Measurements from ENCODE around the gene BUD13.
A peak's percentile ranks its signal among the peaks of the same experiment; 100 is the strongest.

BUD13 gene

GRCh38 chr11:116725434-116726221, 47.2 kb downstream of the BUD13 start:
- Histone ChIP-seq H3K4me2 (ENCODE audit: low read length) (peak overlapping the region; percentile 42), H3K27me3 (ENCODE audit: control insufficient read depth, insufficient read depth, low read length) (peaks cover 23% of the 10 kb centered on the region)

GRCh38 chr11:116724813-116725212, 48.0 kb downstream of the BUD13 start:
- peaks cover 13% of the 10 kb centered on the region for H3K4me1 ChIP-seq (ENCODE audit: control insufficient read depth, insufficient read depth, low read length)
- H3K4me2 ChIP-seq (ENCODE audit: low read length), result no peak overlapping the region
- no peak overlapping the region for H3K4me3 ChIP-seq (ENCODE audit: low read length)
- no peaks in the 10 kb centered on the region for H3K9me3 ChIP-seq (replicated peaks; ENCODE audit: low read length)
- H3K9ac ChIP-seq (ENCODE audit: low read depth, low read length), result no peak overlapping the region
- H3K27me3 ChIP-seq (ENCODE audit: control insufficient read depth, insufficient read depth, low read length), result peaks cover 20% of the 10 kb centered on the region
- no peaks in the 10 kb centered on the region for H3K36me3 ChIP-seq (ENCODE audit: insufficient read depth, low read length)

More at GRCh38 chr11:116725434-116726221, 47.2 kb downstream of the BUD13 start:
- Histone ChIP-seq H3K4me3 (ENCODE audit: low read length) (no peak overlapping the region), H3K9ac (ENCODE audit: low read depth, low read length) (peak overlapping the region; percentile 31), H3K9me3 (replicated peaks; ENCODE audit: low read length) (no peaks in the 10 kb centered on the region), H3K4me1 (ENCODE audit: control insufficient read depth, insufficient read depth, low read length) (peaks cover 13% of the 10 kb centered on the region), H3K36me3 (ENCODE audit: insufficient read depth, low read length) (no peaks in the 10 kb centered on the region)

- Histone ChIP-seq H3K4me2 (ENCODE audit: low read length) (no peak overlapping the region), H3K9ac (ENCODE audit: low read depth, low read length) (no peak overlapping the region), H3K4me1 (ENCODE audit: control insufficient read depth, insufficient read depth, low read length) (peaks cover 13% of the 10 kb centered on the region), H3K36me3 (ENCODE audit: insufficient read depth, low read length) (no peaks in the 10 kb centered on the region), H3K27me3 (ENCODE audit: control insufficient read depth, insufficient read depth, low read length) (peaks cover 24% of the 10 kb centered on the region), H3K9me3 (replicated peaks; ENCODE audit: low read length) (no peaks in the 10 kb centered on the region), H3K4me3 (ENCODE audit: low read length) (no peak overlapping the region)
These were observed 49.3 kb downstream of the BUD13 start for GRCh38 chr11:116723511-116723910.

- no peak overlapping the region for H3K9ac ChIP-seq (ENCODE audit: low read depth, low read length)
- H3K27me3 ChIP-seq (ENCODE audit: control insufficient read depth, insufficient read depth, low read length), result peaks cover 16% of the 10 kb centered on the region
- H3K4me2 ChIP-seq (ENCODE audit: low read length), result no peak overlapping the region
- no peak overlapping the region for H3K4me3 ChIP-seq (ENCODE audit: low read length)
- no peaks in the 10 kb centered on the region for H3K9me3 ChIP-seq (replicated peaks; ENCODE audit: low read length)
- peaks cover 13% of the 10 kb centered on the region for H3K4me1 ChIP-seq (ENCODE audit: control insufficient read depth, insufficient read depth, low read length)
- H3K36me3 ChIP-seq (ENCODE audit: insufficient read depth, low read length), result no peaks in the 10 kb centered on the region
These were observed 50.8 kb downstream of the BUD13 start for GRCh38 chr11:116721988-116722387.

GRCh38 chr11:116720895-116721294, 51.9 kb downstream of the BUD13 start:
- no peaks in the 10 kb centered on the region for H3K9me3 ChIP-seq (replicated peaks; ENCODE audit: low read length)
- no peak overlapping the region for H3K4me3 ChIP-seq (ENCODE audit: low read length)
- peaks cover 18% of the 10 kb centered on the region for H3K27me3 ChIP-seq (ENCODE audit: control insufficient read depth, insufficient read depth, low read length)
- H3K36me3 ChIP-seq (ENCODE audit: insufficient read depth, low read length), result no peaks in the 10 kb centered on the region
- H3K4me1 ChIP-seq (ENCODE audit: control insufficient read depth, insufficient read depth, low read length), result peaks cover 5% of the 10 kb centered on the region
- H3K4me2 ChIP-seq (ENCODE audit: low read length), result no peak overlapping the region
- no peak overlapping the region for H3K9ac ChIP-seq (ENCODE audit: low read depth, low read length)

- no peak overlapping the region for H3K9ac ChIP-seq (ENCODE audit: low read depth, low read length)
- no peaks in the 10 kb centered on the region for H3K4me1 ChIP-seq (ENCODE audit: control insufficient read depth, insufficient read depth, low read length)
- no peak overlapping the region for H3K4me2 ChIP-seq (ENCODE audit: low read length)
These were observed 53.8 kb downstream of the BUD13 start for GRCh38 chr11:116718955-116719501.

GRCh38 chr11:116716621-116717020, 56.2 kb downstream of the BUD13 start:
- no peaks in the 10 kb centered on the region for H3K4me1 ChIP-seq (ENCODE audit: control insufficient read depth, insufficient read depth, low read length)
- peaks cover 26% of the 10 kb centered on the region for H3K27me3 ChIP-seq (ENCODE audit: control insufficient read depth, insufficient read depth, low read length)

More at GRCh38 chr11:116718955-116719501, 53.8 kb downstream of the BUD13 start:
- no peaks in the 10 kb centered on the region for H3K9me3 ChIP-seq (replicated peaks; ENCODE audit: low read length)
- no peaks in the 10 kb centered on the region for H3K36me3 ChIP-seq (ENCODE audit: insufficient read depth, low read length)
- H3K27me3 ChIP-seq (ENCODE audit: control insufficient read depth, insufficient read depth, low read length), result peaks cover 18% of the 10 kb centered on the region
- no peak overlapping the region for H3K4me3 ChIP-seq (ENCODE audit: low read length)

GRCh38 chr11:116715383-116715782, 57.4 kb downstream of the BUD13 start:
- H3K4me2 ChIP-seq (ENCODE audit: low read length), result no peak overlapping the region
- no peaks in the 10 kb centered on the region for H3K36me3 ChIP-seq (ENCODE audit: insufficient read depth, low read length)

More at GRCh38 chr11:116716621-116717020, 56.2 kb downstream of the BUD13 start:
- Histone ChIP-seq H3K36me3 (ENCODE audit: insufficient read depth, low read length) (no peaks in the 10 kb centered on the region), H3K4me3 (ENCODE audit: low read length) (no peak overlapping the region), H3K9ac (ENCODE audit: low read depth, low read length) (no peak overlapping the region), H3K4me2 (ENCODE audit: low read length) (no peak overlapping the region), H3K9me3 (replicated peaks; ENCODE audit: low read length) (no peaks in the 10 kb centered on the region)

GRCh38 chr11:116714902-116715301, 57.9 kb downstream of the BUD13 start:
- Histone ChIP-seq H3K4me1 (ENCODE audit: control insufficient read depth, insufficient read depth, low read length) (no peaks in the 10 kb centered on the region), H3K36me3 (ENCODE audit: insufficient read depth, low read length) (no peaks in the 10 kb centered on the region), H3K9ac (ENCODE audit: low read depth, low read length) (no peak overlapping the region), H3K4me3 (ENCODE audit: low read length) (no peak overlapping the region), H3K9me3 (replicated peaks; ENCODE audit: low read length) (no peaks in the 10 kb centered on the region), H3K4me2 (ENCODE audit: low read length) (no peak overlapping the region), H3K27me3 (ENCODE audit: control insufficient read depth, insufficient read depth, low read length) (peaks cover 41% of the 10 kb centered on the region)

More at GRCh38 chr11:116715383-116715782, 57.4 kb downstream of the BUD13 start:
- H3K4me1 ChIP-seq (ENCODE audit: control insufficient read depth, insufficient read depth, low read length), result no peaks in the 10 kb centered on the region
- no peak overlapping the region for H3K4me3 ChIP-seq (ENCODE audit: low read length)
- H3K9ac ChIP-seq (ENCODE audit: low read depth, low read length), result no peak overlapping the region
- peaks cover 38% of the 10 kb centered on the region for H3K27me3 ChIP-seq (ENCODE audit: control insufficient read depth, insufficient read depth, low read length)
- no peaks in the 10 kb centered on the region for H3K9me3 ChIP-seq (replicated peaks; ENCODE audit: low read length)

- H3K9me3 ChIP-seq (replicated peaks; ENCODE audit: low read length), result no peaks in the 10 kb centered on the region
- H3K36me3 ChIP-seq (ENCODE audit: insufficient read depth, low read length), result no peaks in the 10 kb centered on the region
- no peak overlapping the region for H3K4me2 ChIP-seq (ENCODE audit: low read length)
- H3K4me1 ChIP-seq (ENCODE audit: control insufficient read depth, insufficient read depth, low read length), result no peaks in the 10 kb centered on the region
- H3K4me3 ChIP-seq (ENCODE audit: low read length), result no peak overlapping the region
- no peak overlapping the region for H3K9ac ChIP-seq (ENCODE audit: low read depth, low read length)
- H3K27me3 ChIP-seq (ENCODE audit: control insufficient read depth, insufficient read depth, low read length), result peaks cover 49% of the 10 kb centered on the region
These were observed 60.4 kb downstream of the BUD13 start for GRCh38 chr11:116712428-116712827.

- Histone ChIP-seq H3K9me3 (replicated peaks; ENCODE audit: low read length) (no peaks in the 10 kb centered on the region), H3K9ac (ENCODE audit: low read depth, low read length) (no peak overlapping the region), H3K36me3 (ENCODE audit: insufficient read depth, low read length) (no peaks in the 10 kb centered on the region), H3K4me2 (ENCODE audit: low read length) (no peak overlapping the region), H3K27me3 (ENCODE audit: control insufficient read depth, insufficient read depth, low read length) (peaks cover 54% of the 10 kb centered on the region), H3K4me3 (ENCODE audit: low read length) (no peak overlapping the region), H3K4me1 (ENCODE audit: control insufficient read depth, insufficient read depth, low read length) (no peaks in the 10 kb centered on the region)
These were observed 62.0 kb downstream of the BUD13 start for GRCh38 chr11:116710762-116711161.
